ENCODE data around the gene CADM1.

- no peak for TF ChIP-seq CTCF (conservative IDR thresholded peaks at IDR 0.05; ENCODE audit: low read depth, low read length)
- TF ChIP-seq EZH2 (IDR thresholded peaks at IDR 0.05; ENCODE audit: borderline replicate concordance, low read depth, low read length, poor library complexity, severe bottlenecking) = no peak
Observed at GRCh38 chr11:115267238-115267781, 236.9 kb downstream of the CADM1 start.
